Measurements from ENCODE around the gene LARP1. TPM values are rescaled to one million over a fixed set of nuclear protein-coding genes. Genes with fewer than 3 reads are reported as not detected.

LARP1 gene
- total RNA-seq, 1 donor from 2014 or later: 243 TPM

DNA sequence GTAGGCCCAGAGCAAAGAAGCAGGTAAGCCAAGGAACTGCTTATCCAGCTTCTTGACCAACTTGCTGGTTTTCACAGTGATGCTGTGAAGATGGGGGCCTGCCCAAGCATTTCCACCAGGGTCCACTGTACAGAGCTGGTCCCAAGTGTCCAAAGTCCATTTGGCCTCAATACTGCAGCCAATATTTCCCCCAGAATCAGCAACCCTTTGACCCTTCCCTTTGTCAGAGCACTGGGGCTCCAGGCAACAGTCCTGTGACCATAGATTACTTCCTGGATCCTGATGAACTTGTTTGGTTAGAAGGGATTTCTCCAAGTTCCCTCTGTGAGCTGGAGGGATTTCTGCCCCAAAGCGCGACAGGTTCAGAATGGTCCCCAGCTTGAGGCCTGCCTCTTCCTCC, 68.9 kb downstream of the LARP1 start:
- no peak overlapping the region for H3K4me3 Mint-ChIP-seq (ENCODE audit: unreplicated experiment)

GRCh38 chr5:154829181-154829588, 74.0 kb downstream of the LARP1 start:
- no peaks in the 10 kb centered on the region for H3K27me3 Mint-ChIP-seq (ENCODE audit: low read depth, unreplicated experiment)

More for the DNA sequence above, 68.9 kb downstream of the LARP1 start:
- Mint-ChIP-seq H3K4me1 (ENCODE audit: low read depth, unreplicated experiment) (no peaks in the 10 kb centered on the region), H3K27me3 (ENCODE audit: low read depth, unreplicated experiment) (no peaks in the 10 kb centered on the region), H3K9me3 (ENCODE audit: unreplicated experiment) (no peaks in the 10 kb centered on the region), H3K36me3 (ENCODE audit: low read depth, unreplicated experiment) (peaks cover 22% of the 10 kb centered on the region), H3K27ac (ENCODE audit: unreplicated experiment) (no peak overlapping the region)
- no peaks in the 10 kb centered on the region for H3K27me3 ChIP-seq (ENCODE audit: insufficient read depth, low read length)
- no peaks in the 10 kb centered on the region for H3K4me1 ChIP-seq (ENCODE audit: insufficient read depth, low read length)
- H3K79me2 ChIP-seq (ENCODE audit: insufficient read depth, low read length): no peaks in the 10 kb centered on the region
- no peaks in the 10 kb centered on the region for H3K9me3 ChIP-seq (ENCODE audit: insufficient read depth, low read depth, low read length)
- H3K27ac ChIP-seq (ENCODE audit: low read depth, low read length): no peak overlapping the region
- no peak overlapping the region for H3K9ac ChIP-seq (ENCODE audit: low read length)
- H3K4me2 ChIP-seq (ENCODE audit: low read length): no peak overlapping the region
- no peak overlapping the region for H3K4me3 ChIP-seq (ENCODE audit: insufficient read depth, low read depth, low read length)
- FAIRE-seq (no peak), DNase-seq (ENCODE audit: low read depth) (no peak)
- peaks cover 13% of the 10 kb centered on the region for H4K20me1 ChIP-seq (ENCODE audit: insufficient read depth, low read length)
- H3K36me3 ChIP-seq (ENCODE audit: insufficient read depth, low read length): peaks cover 13% of the 10 kb centered on the region
- TF ChIP-seq, protein P1, sequence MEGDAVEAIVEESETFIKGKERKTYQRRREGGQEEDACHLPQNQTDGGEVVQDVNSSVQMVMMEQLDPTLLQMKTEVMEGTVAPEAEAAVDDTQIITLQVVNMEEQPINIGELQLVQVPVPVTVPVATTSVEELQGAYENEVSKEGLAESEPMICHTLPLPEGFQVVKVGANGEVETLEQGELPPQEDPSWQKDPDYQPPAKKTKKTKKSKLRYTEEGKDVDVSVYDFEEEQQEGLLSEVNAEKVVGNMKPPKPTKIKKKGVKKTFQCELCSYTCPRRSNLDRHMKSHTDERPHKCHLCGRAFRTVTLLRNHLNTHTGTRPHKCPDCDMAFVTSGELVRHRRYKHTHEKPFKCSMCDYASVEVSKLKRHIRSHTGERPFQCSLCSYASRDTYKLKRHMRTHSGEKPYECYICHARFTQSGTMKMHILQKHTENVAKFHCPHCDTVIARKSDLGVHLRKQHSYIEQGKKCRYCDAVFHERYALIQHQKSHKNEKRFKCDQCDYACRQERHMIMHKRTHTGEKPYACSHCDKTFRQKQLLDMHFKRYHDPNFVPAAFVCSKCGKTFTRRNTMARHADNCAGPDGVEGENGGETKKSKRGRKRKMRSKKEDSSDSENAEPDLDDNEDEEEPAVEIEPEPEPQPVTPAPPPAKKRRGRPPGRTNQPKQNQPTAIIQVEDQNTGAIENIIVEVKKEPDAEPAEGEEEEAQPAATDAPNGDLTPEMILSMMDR (IDR thresholded peaks at IDR 0.05; ENCODE audit: insufficient read depth, low read depth, low read length): no peak
- TF ChIP-seq EZH2 (IDR thresholded peaks at IDR 0.05; ENCODE audit: insufficient read depth, low read length): no peak
- H2AFZ ChIP-seq (ENCODE audit: low read depth, low read length): no peak overlapping the region

More at GRCh38 chr5:154829181-154829588, 74.0 kb downstream of the LARP1 start:
- Histone ChIP-seq H3K4me2 (ENCODE audit: low read length) (no peak overlapping the region), H2AFZ (ENCODE audit: low read depth, low read length) (no peak overlapping the region), H3K4me3 (ENCODE audit: insufficient read depth, low read depth, low read length) (no peak overlapping the region), H3K36me3 (ENCODE audit: insufficient read depth, low read length) (peaks cover 4% of the 10 kb centered on the region), H3K79me2 (ENCODE audit: insufficient read depth, low read length) (no peaks in the 10 kb centered on the region), H3K27me3 (ENCODE audit: insufficient read depth, low read length) (no peaks in the 10 kb centered on the region), H3K27ac (ENCODE audit: low read depth, low read length) (no peak overlapping the region), H4K20me1 (ENCODE audit: insufficient read depth, low read length) (peaks cover 7% of the 10 kb centered on the region), H3K9ac (ENCODE audit: low read length) (no peak overlapping the region), H3K9me3 (ENCODE audit: insufficient read depth, low read depth, low read length) (no peaks in the 10 kb centered on the region), H3K4me1 (ENCODE audit: insufficient read depth, low read length) (peaks cover 11% of the 10 kb centered on the region)
- Mint-ChIP-seq H3K36me3 (ENCODE audit: low read depth, unreplicated experiment) (peaks cover 11% of the 10 kb centered on the region), H3K4me1 (ENCODE audit: low read depth, unreplicated experiment) (peaks cover 6% of the 10 kb centered on the region), H3K4me3 (ENCODE audit: unreplicated experiment) (no peak overlapping the region), H3K27ac (ENCODE audit: unreplicated experiment) (peak overlapping the region; percentile 12), H3K9me3 (ENCODE audit: unreplicated experiment) (no peaks in the 10 kb centered on the region)
- DNase-seq (ENCODE audit: low read depth) (no peak), FAIRE-seq (no peak)
- TF ChIP-seq EZH2 (IDR thresholded peaks at IDR 0.05; ENCODE audit: insufficient read depth, low read length): no peak
- TF ChIP-seq, protein P1 (IDR thresholded peaks at IDR 0.05; ENCODE audit: insufficient read depth, low read depth, low read length): no peak

Measured in astrocyte (in vitro differentiated cells and primary cell).